Raji (cell line): ENCODE data around the gene C1orf94.

Experiments used
- POLR2A ChIP-seq: IDR thresholded peaks from 2 replicates; pipeline ENCODE4 v1.6.1; 2011; ENCODE audit warnings: low read depth, low read length, control low read depth; ENCODE audit not compliant: insufficient read depth

Gene C1orf94

DNA sequence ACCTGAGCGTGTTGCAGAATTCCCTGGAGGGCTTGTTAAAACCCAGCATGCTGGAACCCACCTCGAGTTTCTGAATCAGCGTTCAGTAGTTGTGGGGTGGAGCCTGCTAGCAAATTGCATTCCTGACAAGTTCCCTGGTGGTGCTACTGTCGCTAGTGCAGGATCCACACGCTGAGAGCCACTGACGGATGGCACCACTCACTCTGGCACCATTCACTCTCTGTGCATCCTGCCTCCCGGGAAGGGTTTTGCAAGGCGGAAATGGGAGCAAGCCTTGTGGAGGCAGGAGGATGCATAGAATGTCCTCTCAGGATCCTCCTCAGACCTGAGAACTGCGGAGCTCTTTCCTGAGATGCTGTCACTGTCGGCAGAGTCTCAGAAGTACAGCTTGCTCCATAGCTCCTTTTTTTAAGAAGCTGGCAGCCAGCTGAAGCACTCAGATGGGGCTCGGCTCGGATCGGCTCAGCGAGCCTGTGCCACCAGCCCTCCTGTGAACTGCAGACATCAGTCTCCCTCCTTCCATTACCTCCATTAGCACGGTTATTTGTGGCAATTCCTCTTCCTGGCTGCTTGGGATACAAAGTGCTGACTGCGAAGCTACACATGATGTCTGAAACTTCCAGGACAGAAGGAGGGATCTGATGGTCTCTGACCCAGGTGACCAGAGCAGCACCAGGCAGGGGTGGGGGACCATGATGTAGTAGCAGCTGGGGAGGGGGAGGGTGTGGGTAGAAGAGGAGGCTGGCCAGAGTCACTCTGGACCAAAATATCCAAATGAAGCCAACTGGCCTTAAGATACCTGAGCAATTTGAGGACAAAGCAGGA lies 89.6 kb downstream of the C1orf94 start:
- TF ChIP-seq POLR2A, result no peak

- no peak for TF ChIP-seq POLR2A
These were observed 90.6 kb downstream of the C1orf94 start for GRCh38 chr1:34267326-34267725.

GRCh38 chr1:34268311-34268954 lies 91.7 kb downstream of the C1orf94 start:
- no peak for TF ChIP-seq POLR2A
